GM12878 (cell line): ENCODE measurements around the gene UBL4B. TPM values are rescaled to one million over a fixed set of nuclear protein-coding genes. Genes with fewer than 3 reads are reported as not detected.

Source experiments
- ATAC-seq: fragments of 200-7000 bp; cut with Tn5 transposase; 3 replicates; pipeline ENCODE4 v1.9.1; 2020; ENCODE audit warnings: mild to moderate bottlenecking, moderate library complexity
- BruUV-seq: library from RNA; stranded (reverse); fragments of 400-500 nt; replicated peaks from 2 replicates; lab custom pipeline; 2021; lab: Mats Ljungman, UMichigan
- CTCF ChIA-PET: fragments of 300-600 bp; sonication (Branson Sonifier 250); formaldehyde crosslinking; extraction: SDS; loops from one replicate; lab custom pipeline; 2021; ENCODE audit warnings: inconsistent platforms; lab: Yijun Ruan, JAX
- POLR2A ChIA-PET: fragments of 350-600 bp; formaldehyde crosslinking; extraction: SDS; loops from one replicate; lab custom pipeline; 2021; ENCODE audit warnings: inconsistent platforms; lab: Charles Lee
- RAD21 ChIA-PET: fragments of 300-600 bp; sonication (Branson Sonifier 250); formaldehyde crosslinking; loops from one replicate; lab custom pipeline; 2023; ENCODE audit warnings: antibody characterized with exemption; ENCODE audit not compliant: unreplicated experiment; lab: Charles Lee
- SMC1A ChIA-PET: fragments of 300-600 bp; sonication (Branson Sonifier 250); formaldehyde crosslinking; loops from one replicate; lab custom pipeline; 2023; ENCODE audit not compliant: unreplicated experiment, uncharacterized antibody; lab: Charles Lee
- DNase-seq: peaks from one replicate; pipeline ENCODE4 v3.0.0-alpha.2; 2011; ENCODE audit warnings: low read depth, low spot score
- FAIRE-seq: peaks from 3 replicates; lab custom pipeline; 2011; peaks lifted over from hg19 to GRCh38; lab: Jason Lieb, UNC
- H2AFZ ChIP-seq: 2 replicates; pipeline ENCODE4 v1.6.0; 2011; ENCODE audit warnings: low read depth, low read length, control low read depth; ENCODE audit not compliant: control insufficient read depth
- H3K27ac ChIP-seq: 2 replicates; pipeline ENCODE4 v1.5.1; 2011; ENCODE audit warnings: control low read depth; ENCODE audit not compliant: control insufficient read depth, insufficient read depth
- H3K27me3 ChIP-seq, 2 experiments: replicated peaks in 1 of 2; 2 replicates each; pipeline versions ENCODE4 v1.6.0 to v1.6.1; 2011; ENCODE audit warnings: low read length in 1 of 2; ENCODE audit not compliant: control insufficient read depth in 2 of 2, insufficient read depth in 2 of 2
- H3K36me3 ChIP-seq, 2 experiments: 2 replicates each; pipeline ENCODE4 v1.5.1; 2011; ENCODE audit warnings: low read length in 1 of 2; ENCODE audit not compliant: control insufficient read depth in 2 of 2, insufficient read depth in 2 of 2
- H3K4me1 ChIP-seq: 2 replicates; pipeline ENCODE4 v1.6.1; 2011; ENCODE audit warnings: mild to moderate bottlenecking, low read length, moderate library complexity, mixed read lengths; ENCODE audit not compliant: control insufficient read depth, insufficient read depth
- H3K4me2 ChIP-seq: 2 replicates; pipeline ENCODE4 v1.6.0; 2011; ENCODE audit warnings: control low read depth; ENCODE audit not compliant: control insufficient read depth, insufficient read depth
- H3K4me3 ChIP-seq: fragments of 200-600 bp; sonication (generic); 2 replicates; pipeline ENCODE4 v1.5.1; 2016
- H3K79me2 ChIP-seq: 2 replicates; pipeline ENCODE4 v1.6.0; 2011; ENCODE audit warnings: low read length; ENCODE audit not compliant: control insufficient read depth, insufficient read depth
- H3K9ac ChIP-seq: 2 replicates; pipeline ENCODE4 v1.8.0; 2011; ENCODE audit warnings: low read length, control low read depth, mixed read lengths; ENCODE audit not compliant: control insufficient read depth, insufficient read depth
- H3K9me3 ChIP-seq: replicated peaks from 3 replicates; pipeline ENCODE4 v1.5.1; 2011; ENCODE audit warnings: mild to moderate bottlenecking, low read length; ENCODE audit not compliant: control insufficient read depth, insufficient read depth
- H4K20me1 ChIP-seq: 2 replicates; pipeline ENCODE4 v1.6.0; 2011; ENCODE audit not compliant: control insufficient read depth, insufficient read depth
- CREM ChIP-seq: IDR thresholded peaks from 2 replicates; pipeline ENCODE4 v1.6.1; 2014; ENCODE audit warnings: antibody characterized with exemption, low read depth
- ELK1 ChIP-seq: IDR thresholded peaks from 2 replicates; pipeline ENCODE4 v1.6.1; 2012; ENCODE audit warnings: low read depth, low read length, improper control_type of control experiment
- FOXK2 ChIP-seq: fragments of 450-650 bp; IDR thresholded peaks from 2 replicates; pipeline ENCODE4 v1.6.1; 2017; ENCODE audit warnings: mild to moderate bottlenecking, moderate library complexity
- FOXM1 ChIP-seq: IDR thresholded peaks from 2 replicates; pipeline ENCODE4 v1.6.1; 2012; ENCODE audit warnings: low read depth, mild to moderate bottlenecking, inconsistent platforms, low read length, moderate library complexity
- JUNB ChIP-seq: IDR thresholded peaks from 2 replicates; pipeline ENCODE4 v1.6.1; 2016; ENCODE audit warnings: antibody characterized with exemption, mild to moderate bottlenecking
- MXI1 ChIP-seq: fragments of 150-350 bp; IDR thresholded peaks from 2 replicates; pipeline ENCODE4 v1.6.1; 2011; ENCODE audit warnings: low read depth, mild to moderate bottlenecking, inconsistent platforms, low read length, improper control_type of control experiment
- MYC ChIP-seq: IDR thresholded peaks from 2 replicates; pipeline ENCODE4 v1.6.1; 2011; ENCODE audit warnings: mild to moderate bottlenecking, low read length, moderate library complexity, inconsistent platforms; ENCODE audit not compliant: insufficient read depth, insufficient replicate concordance, insufficient read length, severe bottlenecking
- NFYB ChIP-seq: IDR thresholded peaks from 2 replicates; pipeline ENCODE4 v1.6.1; 2011; ENCODE audit warnings: low read depth, mild to moderate bottlenecking, low read length, improper control_type of control experiment, moderate library complexity; ENCODE audit not compliant: insufficient read depth
- NKRF ChIP-seq: fragments of 450-650 bp; conservative IDR thresholded peaks from 2 replicates; pipeline ENCODE4 v1.6.1; 2017; ENCODE audit warnings: mild to moderate bottlenecking, moderate library complexity
- RAD21 ChIP-seq: IDR thresholded peaks from 2 replicates; pipeline ENCODE4 v1.6.1; 2011; ENCODE audit warnings: mild to moderate bottlenecking, low read depth, low read length, moderate library complexity; ENCODE audit not compliant: insufficient read depth
- WRNIP1 ChIP-seq: IDR thresholded peaks from 2 replicates; pipeline ENCODE4 v1.6.1; 2011; ENCODE audit warnings: low read depth, low read length, improper control_type of control experiment, borderline replicate concordance
- WGBS: methylation state at CpG from one replicate; pipeline ENCODE4 v1.1.6; 2016; ENCODE audit warnings: low lambda C conversion rate; ENCODE audit not compliant: insufficient replicate concordance, insufficient coverage; ENCODE audit errors: missing lambda C conversion rate; 5-methylcytosine and 5-hydroxymethylcytosine counted together
- in situ Hi-C: fragments of 300-500 bp; cut with MboI; formaldehyde crosslinking; loops from 9 replicates; pipeline ENCODE4 v1.14.3; 2018; ENCODE audit warnings: mixed read lengths
- intact Hi-C: fragments of 100-400 bp; cut with micrococcal nuclease; formaldehyde crosslinking; loops from one replicate; pipeline ENCODE4 v1.14.2; 2022; ENCODE audit not compliant: unreplicated experiment
- polyA plus RNA-seq, 11 experiments: library from polyadenylated mRNA; depleted of rRNA in 4 of 11; unstranded in 6 of 11; stranded (reverse) in 5 of 11; fragments of >200 nt; fragmentation: Nextera tagmentation in 4 of 11; fragmentation: Illumina TruSeq in 1 of 11; extraction: Ambion mirVana in 4 of 11; extraction: Trizol in 1 of 11; gene quantifications; 1 replicate in 1 of 11; 2 replicates in 10 of 11; pipeline versions ENCODE4 v1.2.1 to v1.2.3, GENCODE V29; 2011 to 2016; ENCODE audit warnings: inconsistent platforms in 2 of 11, missing spikeins in 2 of 11, low read depth in 1 of 11
- total RNA-seq, 4 experiments: library from RNA; depleted of rRNA in 3 of 4; stranded (reverse); fragments of >200 nt in 3 of 4; fragmentation: Illumina TruSeq in 1 of 4; extraction: Trizol in 1 of 4; gene quantifications; 2 replicates each; pipeline versions ENCODE4 v1.2.1 to v1.2.3, GENCODE V29; 2013 to 2021

Gene UBL4B
- total and polyA plus RNA-seq, 10 of the 15 experiments (the other 5 are each of a cell fraction or from before 2014, with no cell fraction given): 0.06 to 0.15 TPM; not detected in 8

- TF ChIP-seq ELK1: no peak
- no peak for TF ChIP-seq NKRF
- no peak for TF ChIP-seq MYC
- TF ChIP-seq JUNB: no peak
- no peak for TF ChIP-seq NFYB
- no peak for TF ChIP-seq CREM
- TF ChIP-seq WRNIP1: no peak
These were observed 19.3 kb upstream of the UBL4B start (continued) for GRCh38 chr1:110092991-110093390.

- WGBS: 17% methylated on average over 7 of the region's 7 CpGs
- no peaks in the 10 kb centered on the region for H4K20me1 ChIP-seq
- H3K9ac ChIP-seq: no peak overlapping the region
- H3K27ac ChIP-seq: no peak overlapping the region
- intact Hi-C loops (no loop called here), in situ Hi-C loops (no loop called here)
- no peaks in the 10 kb centered on the region for H3K79me2 ChIP-seq
- ChIA-PET CTCF (interaction anchor here (2.3 to 2.6 kb wide), 2 partner anchors 11 to 22 kb away, joined by 6 to 9 read pairs; no protein-coding TSS in a partner anchor), POLR2A (no interaction called here), SMC1A (no interaction called here), RAD21 (no interaction called here)
- no peak for TF ChIP-seq RAD21
- no peak for TF ChIP-seq FOXM1
- TF ChIP-seq MXI1: no peak
- no peak for TF ChIP-seq FOXK2
- no peaks in the 10 kb centered on the region for H3K36me3 ChIP-seq
- H3K4me1 ChIP-seq: no peaks in the 10 kb centered on the region
- H3K9me3 ChIP-seq: no peaks in the 10 kb centered on the region
- DNase-seq (no peak), FAIRE-seq (no peak), ATAC-seq (no peak)
- no peak overlapping the region for H2AFZ ChIP-seq
- peaks cover 0 to 9% of the 10 kb centered on the region in 2 experiments; a peak in 2 of 4 replicates for H3K27me3 ChIP-seq
- no TSS peak for BruUV-seq
- H3K4me2 ChIP-seq: no peak overlapping the region
- H3K4me3 ChIP-seq: no peak overlapping the region
These were observed 17.1 kb upstream of the UBL4B start for GRCh38 chr1:110094931-110095654.
